ENCODE measurements around the gene FNDC3B.
A peak's percentile ranks its signal among the peaks of the same experiment; 100 is the strongest.

FNDC3B gene

GRCh38 chr3:172139528-172140276, 100.3 kb downstream of the FNDC3B start:
- no peak for DNase-seq

DNA sequence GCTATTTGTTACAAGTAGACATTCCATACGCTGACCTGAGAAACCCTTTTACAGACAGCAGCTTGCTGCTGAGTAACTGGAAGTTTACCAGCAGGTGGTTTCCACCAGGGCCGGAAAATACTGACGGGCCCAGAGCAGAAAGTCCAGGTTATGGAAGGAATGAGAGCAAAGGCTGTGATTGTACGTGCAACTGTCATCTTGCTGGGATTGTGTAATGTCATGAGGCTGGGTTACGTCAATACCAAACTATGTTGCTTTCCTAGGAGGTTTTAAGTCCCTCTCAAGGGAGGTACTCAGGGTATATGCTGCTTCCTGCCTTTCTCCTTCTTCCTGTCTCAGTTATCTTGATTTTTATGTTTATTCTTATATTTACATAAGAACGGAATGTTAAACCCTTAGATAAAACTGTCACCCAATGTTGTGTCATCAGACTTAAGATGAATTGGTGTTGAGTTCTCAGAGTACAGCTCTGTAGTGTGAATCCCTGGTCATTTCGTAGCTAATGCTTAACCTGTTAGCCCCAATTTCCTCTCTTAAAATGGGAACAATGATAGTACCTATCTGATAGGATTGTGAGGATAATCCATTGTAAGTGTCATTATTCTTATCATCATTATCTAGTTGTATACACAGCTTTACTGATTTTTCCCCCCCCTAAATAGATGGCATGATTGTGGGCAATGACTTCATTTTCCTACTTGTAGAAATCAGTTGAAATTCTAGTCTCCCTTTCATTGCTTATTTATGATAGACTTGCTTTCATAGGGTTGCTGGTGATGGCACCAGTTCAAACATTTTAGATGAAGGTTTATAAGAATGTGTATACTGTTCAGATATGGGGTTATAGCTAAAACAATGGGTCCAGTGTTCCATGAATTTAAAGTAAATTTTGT, 101.4 kb downstream of the FNDC3B start:
- peak; percentile 44 for DNase-seq

DNA sequence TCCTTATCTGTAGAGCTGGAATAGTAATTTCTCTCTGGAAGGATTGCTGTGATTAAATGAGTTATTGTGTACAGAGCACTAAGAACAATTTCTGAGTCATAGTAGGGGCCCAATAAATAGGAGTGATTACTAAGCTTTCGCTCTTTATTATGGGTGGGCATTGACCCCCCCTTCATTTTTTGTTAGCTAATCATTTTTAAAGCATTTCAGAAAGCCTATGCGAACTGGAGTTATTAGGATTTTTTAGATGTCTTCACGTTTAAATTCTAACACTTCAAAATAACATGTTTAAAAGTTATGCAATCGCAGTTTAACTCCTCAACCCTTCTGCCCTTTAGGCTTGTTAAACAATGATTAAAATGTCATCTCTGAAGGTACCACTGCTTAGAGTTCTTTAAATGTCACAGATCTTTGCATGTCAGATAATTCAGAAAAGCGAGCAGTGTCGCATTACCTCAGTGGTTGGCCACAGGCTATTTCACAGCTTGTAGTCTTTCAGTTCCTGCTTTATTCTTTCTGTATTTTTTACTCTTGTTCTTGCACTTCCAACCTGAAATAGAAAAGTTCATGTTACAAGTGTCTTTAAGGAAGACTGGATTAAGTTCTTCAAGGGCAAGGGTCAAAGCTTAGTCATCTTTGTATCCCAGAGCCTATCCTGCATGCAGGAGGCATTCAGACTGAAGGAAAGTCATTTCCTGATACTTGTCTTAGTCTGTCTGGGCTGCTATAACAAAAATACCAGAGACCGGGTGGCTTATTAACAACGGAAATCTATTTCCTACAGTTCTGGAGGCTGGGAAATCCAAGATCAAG, 102.9 kb downstream of the FNDC3B start:
- no peak for DNase-seq

DNA sequence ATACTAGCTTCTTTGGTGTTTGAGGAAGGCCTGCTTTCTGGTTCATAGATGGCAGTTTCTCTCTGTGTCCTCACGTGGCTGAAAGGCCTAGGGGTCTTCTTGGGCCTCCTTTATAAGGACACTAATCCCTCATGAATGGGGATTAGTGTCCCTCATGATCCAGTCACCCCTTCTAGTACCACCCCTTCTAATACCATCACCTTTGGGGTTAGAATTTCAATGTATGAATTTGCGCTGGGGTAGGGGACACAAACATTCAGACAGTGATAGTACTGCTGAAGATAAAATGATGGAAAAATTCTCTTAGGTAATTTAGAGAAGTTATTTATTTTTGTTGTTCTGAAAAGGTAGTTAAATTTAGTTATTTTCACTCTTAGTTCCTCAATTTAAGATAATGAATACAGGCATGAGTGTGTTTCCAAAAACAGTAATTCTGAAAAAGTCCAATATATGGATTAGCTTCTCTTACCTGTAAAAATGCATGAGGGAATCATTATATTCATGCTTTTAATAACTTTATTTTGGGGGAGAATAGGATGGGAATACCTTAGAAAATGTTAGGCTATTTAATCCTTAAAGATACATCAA, 103.6 kb downstream of the FNDC3B start:
- no peak for DNase-seq

GRCh38 chr3:172143739-172144497, 104.5 kb downstream of the FNDC3B start:
- no peak for DNase-seq

- DNase-seq, result no peak
Observed at GRCh38 chr3:172144601-172145000, 105.2 kb downstream of the FNDC3B start.

DNA sequence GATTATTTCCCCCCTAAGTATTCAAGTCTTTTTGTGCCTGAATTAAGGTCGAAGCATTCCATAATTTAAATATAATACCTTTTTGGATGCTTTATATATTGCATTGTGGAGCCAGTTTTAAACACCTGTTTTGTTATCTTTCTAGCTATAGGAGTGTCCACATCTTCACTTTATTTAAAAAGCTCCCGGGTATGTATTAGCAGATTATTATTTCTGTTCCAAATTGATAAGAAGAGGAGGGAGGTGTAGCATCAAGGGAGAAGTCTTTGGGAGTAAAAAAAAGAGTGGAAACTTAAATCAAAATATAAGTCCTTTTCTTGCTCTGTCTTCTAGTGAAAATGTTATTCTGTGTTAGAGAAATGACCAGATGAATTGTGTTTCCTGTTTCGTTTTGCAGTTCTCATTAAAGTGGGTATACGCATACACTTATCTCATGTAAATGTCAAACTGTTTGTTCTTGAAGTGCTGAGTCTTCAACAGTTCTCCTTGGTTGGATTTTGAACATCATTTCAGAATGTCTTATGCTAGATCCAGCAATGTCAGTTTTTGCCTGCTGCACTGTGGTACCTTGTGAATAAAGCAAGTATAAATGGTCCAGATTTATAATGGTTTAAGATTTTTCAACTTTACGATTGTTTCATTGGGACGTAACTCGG, 105.8 kb downstream of the FNDC3B start:
- peak; percentile 33 for DNase-seq

GRCh38 chr3:172146349-172146748, 107.0 kb downstream of the FNDC3B start:
- no peak for DNase-seq

- DNase-seq, result no peak
Observed at GRCh38 chr3:172147113-172147818, 107.9 kb downstream of the FNDC3B start.

DNA sequence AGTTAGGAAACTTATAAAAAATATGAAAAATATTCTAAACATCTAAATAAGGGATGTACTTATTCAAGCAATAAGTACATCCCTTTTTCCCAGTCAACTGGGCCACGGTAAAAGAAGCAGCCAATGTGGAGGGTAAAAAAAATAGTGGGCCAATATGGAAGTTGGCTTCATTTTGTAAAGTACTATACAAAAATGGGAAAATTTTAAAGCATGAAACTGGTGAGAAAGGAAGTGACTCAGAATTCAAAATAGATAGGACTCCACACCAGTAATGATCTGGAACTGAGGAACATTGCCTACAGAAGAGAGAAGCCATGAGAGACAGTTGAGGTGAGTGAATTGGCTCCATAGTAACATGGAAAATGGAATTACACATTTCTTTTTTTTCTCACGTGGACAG, 108.9 kb downstream of the FNDC3B start:
- DNase-seq, result no peak

- DNase-seq, result no peak
Observed at GRCh38 chr3:172148702-172149565, 109.6 kb downstream of the FNDC3B start.

DNA sequence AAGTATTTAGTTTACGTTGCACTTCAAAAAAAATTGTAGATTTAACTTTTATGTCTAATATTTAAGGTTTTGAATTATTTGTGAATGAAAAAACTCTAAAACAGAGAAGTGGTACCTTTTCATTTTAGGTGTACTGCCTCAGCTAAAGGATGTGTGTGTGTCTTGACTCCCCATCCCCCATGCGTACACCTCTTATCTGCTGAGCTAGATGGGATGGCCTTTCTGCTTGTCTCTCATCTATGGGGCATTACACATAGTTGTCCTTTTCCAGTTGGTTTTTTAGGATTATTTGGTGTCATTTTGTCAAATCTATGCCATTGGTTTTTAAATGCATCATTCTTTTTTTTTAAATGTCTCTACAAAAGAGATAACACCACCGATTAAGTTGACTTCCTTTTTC, 110.9 kb downstream of the FNDC3B start:
- no peak for DNase-seq

DNA sequence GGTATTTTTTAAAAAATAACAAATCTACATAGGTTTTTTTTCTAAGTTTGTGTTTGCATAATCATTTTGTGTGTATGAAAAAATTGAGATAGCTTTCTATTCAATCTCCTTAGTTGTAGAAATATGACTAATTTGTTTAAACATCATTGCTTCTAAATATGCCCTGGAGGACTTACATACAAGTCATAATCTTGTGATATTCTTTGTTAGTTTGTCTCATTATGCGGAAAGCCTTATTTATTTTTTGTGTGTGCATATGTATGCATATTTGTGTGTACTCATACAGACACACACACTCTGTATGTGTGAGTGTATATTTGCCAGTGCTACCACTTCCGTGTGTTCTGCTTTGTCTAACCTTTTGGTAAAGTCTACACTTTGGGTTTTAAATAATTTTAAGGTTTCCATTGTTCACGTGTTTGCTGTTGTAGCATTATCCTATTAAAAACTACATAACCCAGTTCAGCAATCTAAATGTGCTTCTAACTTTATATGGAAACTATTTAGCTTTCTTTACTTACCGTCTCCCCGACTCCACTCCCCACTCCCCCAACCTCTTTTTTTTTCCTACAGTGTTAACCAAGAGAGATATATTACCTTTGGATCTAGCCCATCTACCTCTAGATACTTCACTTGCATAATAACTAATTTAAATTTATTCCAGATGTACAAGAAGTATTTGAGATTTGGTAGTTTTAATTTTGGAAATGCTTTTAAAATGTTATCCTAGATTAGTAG, 111.7 kb downstream of the FNDC3B start:
- no peak for DNase-seq

- no peak for DNase-seq
Observed at GRCh38 chr3:172151651-172152649, 112.6 kb downstream of the FNDC3B start.

- no peak for DNase-seq
Observed at GRCh38 chr3:172152874-172153273, 113.5 kb downstream of the FNDC3B start.

DNA sequence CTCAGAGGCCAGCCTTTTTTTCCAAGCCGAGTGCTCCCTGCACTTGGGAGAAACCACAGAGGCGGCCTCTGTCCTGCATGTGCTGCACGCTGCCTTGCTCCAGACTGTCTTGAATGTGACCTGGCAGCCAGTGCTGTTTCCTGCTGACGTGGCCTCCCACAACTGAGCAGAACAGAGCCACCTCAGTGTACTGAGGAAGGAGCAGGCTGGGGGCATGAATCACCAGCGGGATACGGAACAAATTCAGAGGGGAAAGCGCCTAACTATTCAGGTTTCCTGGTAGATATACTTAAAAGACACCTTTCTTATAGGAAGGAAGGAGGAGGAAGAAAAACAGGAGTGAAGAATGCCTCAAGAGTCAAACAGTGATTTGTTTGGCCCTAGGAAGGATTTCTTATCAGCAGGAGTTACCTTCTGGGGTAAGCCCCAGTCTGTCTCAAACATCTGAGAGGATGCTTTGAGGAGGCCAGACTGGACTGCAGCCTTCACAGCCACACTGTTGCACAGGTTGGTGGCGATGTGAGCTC, 114.0 kb downstream of the FNDC3B start:
- peak; percentile 69 for DNase-seq

Measured in hematopoietic multipotent progenitor cell treated with erythropoietin and hydrocortisone succinate and interleukin-3 and kit ligand, for 4 days (in vitro differentiated cells).